Brain microvascular endothelial cell (primary cell): ENCODE results near the gene GMDS.

Source experiments
- DNase-seq: peaks from one replicate; pipeline ENCODE4 v3.0.0-alpha.2; 2020
- H3K27ac ChIP-seq: fragments of 250-450 bp; sonication (Bioruptor Pico); 2 replicates; pipeline ENCODE4 v1.5.1; 2020; ENCODE audit warnings: mild to moderate bottlenecking, moderate library complexity
- H3K27me3 ChIP-seq: fragments of 250-450 bp; sonication (Bioruptor Pico); replicated peaks from 2 replicates; pipeline ENCODE4 v1.5.1; 2020; ENCODE audit warnings: mild to moderate bottlenecking
- H3K36me3 ChIP-seq: fragments of 250-450 bp; sonication (Bioruptor Pico); replicated peaks from 2 replicates; pipeline ENCODE4 v1.5.1; 2020; ENCODE audit warnings: mild to moderate bottlenecking
- H3K4me3 ChIP-seq: 2 replicates; pipeline ENCODE4 v1.5.1; 2011; ENCODE audit warnings: low read depth, mild to moderate bottlenecking, control low read depth, low read length, moderate library complexity
- in situ Hi-C: cut with HindIII; loops from 2 replicates; pipeline ENCODE4 v1.10.0; 2017; ENCODE audit warnings: low sequenced_read_pairs, low pct_ligation_motif_present
- TF ChIP-seq, protein P1 (sequence below): IDR thresholded peaks from 2 replicates; pipeline ENCODE4 v1.5.1; 2011; ENCODE audit warnings: low read depth, mild to moderate bottlenecking, moderate library complexity, low read length, control low read depth, inconsistent platforms; ENCODE audit errors: missing control alignments

Gene GMDS

DNA sequence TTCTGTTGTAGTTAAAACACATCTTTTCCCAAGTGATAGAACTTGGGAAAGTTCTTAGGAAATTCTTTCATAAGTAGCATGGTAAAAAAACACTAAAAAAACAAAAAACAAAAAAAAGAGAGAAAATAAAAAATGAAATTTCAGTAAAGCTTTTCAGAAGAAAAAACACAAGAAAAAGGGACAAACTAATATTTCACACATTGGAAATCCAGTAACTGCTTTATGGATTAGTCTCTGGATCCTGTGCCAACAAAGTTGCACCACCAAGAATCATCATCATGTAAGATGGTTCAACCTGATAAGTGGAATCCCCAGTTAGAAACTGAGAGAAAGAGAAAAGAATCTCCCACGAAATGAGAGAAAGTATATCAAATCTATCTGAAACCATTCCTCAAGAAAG is 144.2 kb downstream of the GMDS start:
- Histone ChIP-seq H3K27ac (no peak overlapping the region), H3K36me3 (no peaks in the 10 kb centered on the region), H3K27me3 (no peaks in the 10 kb centered on the region), H3K4me3 (no peak overlapping the region)
- TF ChIP-seq, protein P1, sequence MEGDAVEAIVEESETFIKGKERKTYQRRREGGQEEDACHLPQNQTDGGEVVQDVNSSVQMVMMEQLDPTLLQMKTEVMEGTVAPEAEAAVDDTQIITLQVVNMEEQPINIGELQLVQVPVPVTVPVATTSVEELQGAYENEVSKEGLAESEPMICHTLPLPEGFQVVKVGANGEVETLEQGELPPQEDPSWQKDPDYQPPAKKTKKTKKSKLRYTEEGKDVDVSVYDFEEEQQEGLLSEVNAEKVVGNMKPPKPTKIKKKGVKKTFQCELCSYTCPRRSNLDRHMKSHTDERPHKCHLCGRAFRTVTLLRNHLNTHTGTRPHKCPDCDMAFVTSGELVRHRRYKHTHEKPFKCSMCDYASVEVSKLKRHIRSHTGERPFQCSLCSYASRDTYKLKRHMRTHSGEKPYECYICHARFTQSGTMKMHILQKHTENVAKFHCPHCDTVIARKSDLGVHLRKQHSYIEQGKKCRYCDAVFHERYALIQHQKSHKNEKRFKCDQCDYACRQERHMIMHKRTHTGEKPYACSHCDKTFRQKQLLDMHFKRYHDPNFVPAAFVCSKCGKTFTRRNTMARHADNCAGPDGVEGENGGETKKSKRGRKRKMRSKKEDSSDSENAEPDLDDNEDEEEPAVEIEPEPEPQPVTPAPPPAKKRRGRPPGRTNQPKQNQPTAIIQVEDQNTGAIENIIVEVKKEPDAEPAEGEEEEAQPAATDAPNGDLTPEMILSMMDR: no peak
- in situ Hi-C loops: loop anchor here (25.0 kb wide), 1 partner anchor 489 kb away; the partner anchor contains the start of gene FOXC1
- DNase-seq: no peak

DNA sequence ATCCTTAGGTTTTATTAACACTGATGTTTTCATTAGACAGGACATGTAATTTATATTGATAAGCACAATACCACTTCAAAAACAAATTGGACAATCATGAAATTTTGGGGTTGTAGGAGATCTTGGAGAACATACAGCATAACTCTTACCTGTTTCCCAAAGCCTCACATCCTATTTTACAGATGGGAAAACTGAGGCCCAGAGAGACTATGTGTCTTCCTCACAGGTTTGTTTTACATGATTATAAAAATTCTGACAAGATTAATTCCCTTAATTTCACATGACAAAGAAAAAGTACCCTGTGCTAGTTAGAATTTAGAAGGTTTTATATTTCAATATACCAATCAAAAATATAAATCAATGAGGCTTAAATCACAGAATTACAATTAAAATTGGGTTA is 145.5 kb downstream of the GMDS start:
- Histone ChIP-seq H3K27ac (no peak overlapping the region), H3K36me3 (no peaks in the 10 kb centered on the region), H3K4me3 (no peak overlapping the region), H3K27me3 (no peaks in the 10 kb centered on the region)
- no peak for DNase-seq
- TF ChIP-seq, protein P1: no peak
- in situ Hi-C loops: loop anchor here (25.0 kb wide), 1 partner anchor 488 kb away; the partner anchor contains the start of gene FOXC1

DNA sequence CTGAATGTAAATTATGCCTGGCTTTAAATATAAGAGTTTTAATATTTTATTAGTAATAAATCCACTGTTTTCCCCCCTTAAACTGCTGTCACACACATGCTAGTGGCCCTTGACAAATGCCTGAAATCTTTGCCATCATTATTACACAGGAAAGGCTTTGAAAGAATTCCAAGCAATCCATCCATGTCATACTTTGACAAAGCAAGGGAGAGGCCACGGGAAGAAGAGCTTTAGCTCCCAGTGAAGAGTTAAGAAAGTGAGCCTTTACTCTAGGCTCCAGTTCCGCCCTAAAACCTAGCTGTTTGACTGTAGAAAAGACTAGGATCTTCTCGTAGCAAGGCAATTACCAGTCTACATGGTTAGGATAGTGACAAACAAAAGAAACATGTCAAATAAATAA is 147.9 kb downstream of the GMDS start:
- no peak overlapping the region for H3K27ac ChIP-seq
- in situ Hi-C loops: no loop called here
- TF ChIP-seq, protein P1: no peak
- H3K36me3 ChIP-seq: no peaks in the 10 kb centered on the region
- H3K27me3 ChIP-seq: no peaks in the 10 kb centered on the region
- H3K4me3 ChIP-seq: no peak overlapping the region
- no peak for DNase-seq

DNA sequence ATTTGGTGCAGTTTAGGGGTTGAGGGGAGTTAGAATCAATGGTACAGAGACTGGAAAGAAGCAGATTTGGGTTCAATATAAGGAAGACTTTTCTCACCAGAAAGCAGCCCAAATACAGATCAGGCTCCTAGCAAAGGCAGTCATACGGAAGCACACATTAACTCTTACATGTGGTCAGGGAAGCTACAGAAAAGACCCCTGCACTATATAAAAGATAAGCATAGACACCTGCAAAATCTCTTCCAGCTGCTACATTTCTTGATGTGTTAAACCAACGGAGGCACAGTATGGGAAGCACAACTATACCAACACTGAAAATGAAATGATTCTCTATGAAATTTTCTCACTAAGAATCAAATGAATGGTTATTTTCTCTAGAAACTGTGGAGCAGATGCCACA is 150.8 kb downstream of the GMDS start:
- H3K27me3 ChIP-seq: no peaks in the 10 kb centered on the region
- no peaks in the 10 kb centered on the region for H3K36me3 ChIP-seq
- no peak overlapping the region for H3K4me3 ChIP-seq
- H3K27ac ChIP-seq: no peak overlapping the region
- no peak for DNase-seq
- TF ChIP-seq, protein P1: no peak
- in situ Hi-C loops: no loop called here

DNA sequence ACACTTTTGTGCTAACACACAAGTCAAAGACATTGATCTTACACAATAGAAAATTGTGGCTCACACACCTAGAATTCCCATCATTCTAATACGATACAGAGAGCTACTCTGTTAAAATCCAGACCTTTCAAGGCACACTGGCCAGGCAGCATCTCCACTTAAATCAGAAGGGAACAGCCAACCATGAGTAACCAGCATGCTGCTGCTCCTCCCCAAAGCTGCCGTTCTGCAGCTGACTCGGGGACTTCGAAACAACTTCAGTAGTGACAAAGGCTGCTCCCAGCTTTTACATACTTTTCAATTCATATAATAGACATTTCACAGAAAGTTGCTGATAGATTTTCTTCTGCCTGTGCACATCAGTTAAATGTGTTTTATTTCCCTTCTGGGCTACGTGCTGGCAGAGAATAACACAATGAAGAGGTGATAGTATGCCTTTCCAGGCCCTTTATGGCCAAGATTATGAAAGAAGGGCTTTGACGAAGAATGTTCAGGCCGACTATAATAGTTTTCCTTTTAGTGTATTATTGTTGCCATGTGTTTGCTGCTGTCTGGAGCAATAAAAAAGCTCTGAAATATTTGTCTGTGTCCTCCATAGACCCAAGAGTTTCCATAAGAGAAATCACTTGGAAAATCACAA is 159.0 kb downstream of the GMDS start:
- in situ Hi-C loops: no loop called here
- Histone ChIP-seq H3K27me3 (no peaks in the 10 kb centered on the region), H3K36me3 (no peaks in the 10 kb centered on the region), H3K27ac (no peak overlapping the region), H3K4me3 (no peak overlapping the region)
- DNase-seq: no peak
- TF ChIP-seq, protein P1: no peak

DNA sequence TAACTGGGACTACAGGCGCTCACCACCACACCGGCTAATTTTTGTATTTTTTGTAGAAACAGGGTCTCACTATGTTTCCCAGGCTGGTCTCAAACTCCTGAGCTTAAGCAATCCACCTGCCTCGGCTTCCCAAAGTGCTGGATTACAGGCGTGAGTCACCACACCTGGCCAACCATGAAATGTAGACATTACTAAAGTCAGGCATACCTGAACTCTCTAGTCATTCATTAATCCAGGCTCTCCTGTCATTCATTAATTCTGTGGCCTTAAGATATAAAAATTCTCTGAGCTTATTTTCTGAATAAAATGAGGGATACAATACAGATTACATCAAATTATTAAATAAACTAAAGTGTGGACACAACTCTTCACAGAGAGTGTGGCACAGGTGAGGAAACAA is 159.7 kb downstream of the GMDS start:
- TF ChIP-seq, protein P1: no peak
- no peak overlapping the region for H3K4me3 ChIP-seq
- H3K27me3 ChIP-seq: no peaks in the 10 kb centered on the region
- DNase-seq: no peak
- no peak overlapping the region for H3K27ac ChIP-seq
- in situ Hi-C loops: no loop called here
- no peaks in the 10 kb centered on the region for H3K36me3 ChIP-seq
